SK-N-SH (cell line): ENCODE data around the gene ZNF628. TPM values are rescaled to one million over a fixed set of nuclear protein-coding genes. Genes with fewer than 3 reads are reported as not detected.

Experiments
- CTCF ChIA-PET: fragments of 300-600, 350-600 bp; formaldehyde crosslinking; extraction: SDS; loops from one replicate; lab custom pipeline; 2021; lab: Yijun Ruan, JAX
- POLR2A ChIA-PET: fragments of 350-600 bp; sonication (Branson Sonifier 250); formaldehyde crosslinking; extraction: SDS; loops from one replicate; lab custom pipeline; 2020; ENCODE audit warnings: antibody characterized with exemption, inconsistent platforms; lab: Yijun Ruan, JAX
- DNase-seq: peaks from one replicate; pipeline ENCODE4 v3.0.0; 2012
- H2AFZ ChIP-seq: fragments of 200-600 bp; sonication (generic); 2 replicates; pipeline ENCODE4 v1.8.1; 2016; ENCODE audit warnings: antibody characterized with exemption, mild to moderate bottlenecking, low read depth
- H3F3A ChIP-seq: fragments of 200-600 bp; sonication (generic); replicated peaks from 2 replicates; pipeline ENCODE3; 2016; ENCODE audit warnings: antibody characterized with exemption, mild to moderate bottlenecking; ENCODE audit not compliant: insufficient read depth
- H3K27ac ChIP-seq, 2 experiments: fragments of 200-500 bp in 1 of 2; fragments of 200-600 bp in 1 of 2; sonication (Bioruptor generic) in 1 of 2; sonication (generic), shearing (Covaris generic) in 1 of 2; 2 replicates each; pipeline versions ENCODE4 v1.5.1 to v1.6.1; 2014 to 2016; ENCODE audit warnings: low read depth in 2 of 2, inconsistent platforms in 1 of 2, low read length in 1 of 2, mild to moderate bottlenecking in 1 of 2, mixed read lengths in 1 of 2
- H3K27me3 ChIP-seq: fragments of 200-600 bp; sonication (generic), shearing (Covaris generic); 2 replicates; pipeline ENCODE4 v1.6.1; 2016; ENCODE audit warnings: mixed run types; ENCODE audit not compliant: insufficient read depth
- H3K36me3 ChIP-seq, 2 experiments: fragments of 200-500 bp in 1 of 2; fragments of 200-600 bp in 1 of 2; sonication (Bioruptor generic) in 1 of 2; sonication (generic) in 1 of 2; replicated peaks in 1 of 2; 2 replicates each; pipeline versions ENCODE3 to v1.5.1; 2014 to 2016; ENCODE audit warnings: low read length in 1 of 2, mild to moderate bottlenecking in 1 of 2; ENCODE audit not compliant: insufficient read depth in 2 of 2, control insufficient read depth in 1 of 2
- H3K4me1 ChIP-seq, 2 experiments: fragments of 200-500 bp in 1 of 2; fragments of 200-600 bp in 1 of 2; sonication (Bioruptor generic) in 1 of 2; sonication (generic), shearing (Covaris generic) in 1 of 2; 2 replicates each; pipeline versions ENCODE4 v1.5.1 to v1.6.1; 2014 to 2016; ENCODE audit warnings: low read depth in 1 of 2, low read length in 1 of 2, mixed run types in 1 of 2; ENCODE audit not compliant: insufficient read depth in 2 of 2, control insufficient read depth in 1 of 2
- H3K4me2 ChIP-seq: fragments of 200-600 bp; sonication (generic), shearing (Covaris generic); 2 replicates; pipeline ENCODE4 v1.6.1; 2017; ENCODE audit warnings: mixed run types
- H3K4me3 ChIP-seq, 2 experiments: fragments of 200-500 bp in 1 of 2; fragments of 200-600 bp in 1 of 2; sonication (Bioruptor generic) in 1 of 2; sonication (generic), shearing (Covaris generic) in 1 of 2; 2 replicates each; pipeline versions ENCODE4 v1.5.1 to v1.8.1; 2014 to 2016; ENCODE audit warnings: low read depth in 2 of 2, inconsistent platforms in 1 of 2, low read length in 1 of 2, mild to moderate bottlenecking in 1 of 2, mixed read lengths in 1 of 2, moderate library complexity in 1 of 2
- H3K79me2 ChIP-seq: fragments of 200-600 bp; sonication (generic); 2 replicates; pipeline ENCODE4 v1.8.1; 2017; ENCODE audit warnings: mild to moderate bottlenecking; ENCODE audit not compliant: insufficient read depth
- H3K9ac ChIP-seq: fragments of 200-600 bp; sonication (generic); 2 replicates; pipeline ENCODE4 v1.6.1; 2017; ENCODE audit warnings: mixed run types
- H3K9me2 ChIP-seq: fragments of 200-600 bp; sonication (generic); 2 replicates; pipeline ENCODE4 v1.6.1; 2017; ENCODE audit warnings: mixed run types
- H3K9me3 ChIP-seq: fragments of 200-600 bp; sonication (generic); 2 replicates; pipeline ENCODE4 v1.6.1; 2017; ENCODE audit warnings: mixed run types, mild to moderate bottlenecking, moderate library complexity
- H4K20me1 ChIP-seq: fragments of 200-600 bp; sonication (generic); 2 replicates; pipeline ENCODE4 v1.6.1; 2017; ENCODE audit warnings: mild to moderate bottlenecking, mixed run types; ENCODE audit not compliant: insufficient read depth
- ELF1 ChIP-seq: IDR thresholded peaks from 2 replicates; pipeline ENCODE4 v1.4.0; 2012
- EZH2phosphoT487 ChIP-seq: fragments of 200-600 bp; sonication (generic); IDR thresholded peaks from 2 replicates; pipeline ENCODE4 v1.6.1; 2017; ENCODE audit warnings: low read depth, mixed run types, mild to moderate bottlenecking, antibody characterized with exemption, moderate library complexity, borderline replicate concordance
- FOXJ3 ChIP-seq: sonication (generic); formaldehyde crosslinking; IDR thresholded peaks from 2 replicates; pipeline ENCODE4 v1.5.1; 2020; ENCODE audit warnings: mild to moderate bottlenecking, missing genetic modification reagents
- GABPA ChIP-seq: IDR thresholded peaks from 2 replicates; pipeline ENCODE4 v1.4.0; 2012; ENCODE audit warnings: low read depth, mild to moderate bottlenecking
- IRF3 ChIP-seq: fragments of 150-350 bp; IDR thresholded peaks from 2 replicates; pipeline ENCODE4 v1.6.1; 2016; ENCODE audit warnings: mild to moderate bottlenecking, low read depth, low read length
- MAX ChIP-seq: IDR thresholded peaks from 2 replicates; pipeline ENCODE4 v1.4.0; 2012; ENCODE audit warnings: low read depth
- MXI1 ChIP-seq: IDR thresholded peaks from 2 replicates; pipeline ENCODE4 v1.6.1; 2012; ENCODE audit warnings: mild to moderate bottlenecking, low read depth, low read length, improper control_type of control experiment
- NFIC ChIP-seq: IDR thresholded peaks from 2 replicates; pipeline ENCODE4 v1.4.0; 2012; ENCODE audit warnings: borderline replicate concordance
- PBX3 ChIP-seq: IDR thresholded peaks from 2 replicates; pipeline ENCODE4; 2012
- RAD21 ChIP-seq: IDR thresholded peaks from 2 replicates; pipeline ENCODE4 v1.6.1; 2012; ENCODE audit warnings: mild to moderate bottlenecking, low read length
- RCOR1 ChIP-seq: fragments of 150-350 bp; IDR thresholded peaks from 2 replicates; pipeline ENCODE4 v1.6.1; 2017; ENCODE audit warnings: antibody characterized with exemption, low read length
- RFX5 ChIP-seq: IDR thresholded peaks from 2 replicates; pipeline ENCODE4 v1.6.1; 2012; ENCODE audit warnings: mild to moderate bottlenecking, improper control_type of control experiment, low read length
- TCF12 ChIP-seq: IDR thresholded peaks from 2 replicates; pipeline ENCODE4 v1.4.0; 2012
- TEAD4 ChIP-seq: IDR thresholded peaks from 2 replicates; pipeline ENCODE4 v1.4.0; 2012; ENCODE audit warnings: mild to moderate bottlenecking, borderline replicate concordance; ENCODE audit not compliant: insufficient read depth
- USF1 ChIP-seq: IDR thresholded peaks from 2 replicates; pipeline ENCODE4 v1.4.0; 2012; ENCODE audit warnings: low read depth, borderline replicate concordance
- USF2 ChIP-seq: fragments of 150-350 bp; IDR thresholded peaks from 2 replicates; pipeline ENCODE4 v1.6.1; 2017; ENCODE audit warnings: antibody characterized with exemption, low read length, low read depth, borderline replicate concordance
- WGBS: methylation state at CpG from one replicate; pipeline ENCODE4 v1.1.6; 2017; ENCODE audit warnings: low lambda C conversion rate; 5-methylcytosine and 5-hydroxymethylcytosine counted together
- polyA plus RNA-seq, 3 experiments: library from polyadenylated mRNA; depleted of rRNA; stranded (reverse); fragments of >200 nt; gene quantifications; 2 replicates each; pipeline ENCODE4 v1.2.3, GENCODE V29; 2012
- TF ChIP-seq, protein P1 (sequence below): IDR thresholded peaks from 2 replicates; pipeline ENCODE4 v1.4.0; 2012; ENCODE audit warnings: low read depth, borderline replicate concordance
- TF ChIP-seq, protein P2 (sequence below): IDR thresholded peaks from 2 replicates; pipeline ENCODE4 v1.6.1; 2012; ENCODE audit warnings: mild to moderate bottlenecking, low read depth, low read length, moderate library complexity

ZNF628 gene
- polyA plus RNA-seq, 1 of the 3 experiments (the other 2 are of a cell fraction), result 1.6 TPM

DNA sequence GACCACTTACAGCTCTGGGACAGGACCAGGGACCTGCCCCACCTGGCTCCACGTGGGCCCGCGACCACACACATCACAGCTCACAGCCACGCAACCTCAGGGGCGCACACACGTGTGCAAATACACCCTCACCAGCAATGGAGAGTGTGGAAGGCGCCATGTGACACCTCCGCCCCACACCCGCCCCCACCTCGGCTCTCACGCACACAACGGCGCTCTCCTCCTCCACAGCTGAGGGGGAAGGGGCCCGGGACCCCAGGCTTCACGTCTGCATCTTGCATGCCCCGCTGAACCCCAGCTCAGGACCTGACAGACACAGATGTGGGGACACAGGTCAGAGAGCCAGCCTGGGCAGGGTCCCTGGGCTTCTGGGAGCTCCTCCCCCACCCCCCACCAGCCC, 26.9 kb upstream of the ZNF628 start:
- peaks cover 19% of the 10 kb centered on the region for H4K20me1 ChIP-seq
- no peaks in the 10 kb centered on the region for H3K9me2 ChIP-seq
- H3K4me2 ChIP-seq, result no peak overlapping the region
- H3K4me3 ChIP-seq, result no peak overlapping the region
- no peaks in the 10 kb centered on the region for H3K9me3 ChIP-seq
- H3K9ac ChIP-seq, result no peak overlapping the region
- ChIA-PET CTCF (interaction anchor here (0.7 to 1.3 kb wide), 5 partner anchors 11 to 55 kb away, joined by 3 to 8 read pairs (median 3); partner anchors contain the start of gene NAT14), POLR2A (interaction anchor here (0.6 kb wide), 1 partner anchor 42 kb away, joined by 3 read pairs; the partner anchor contains the start of gene UBE2S)
- H3K27ac ChIP-seq, result no peak overlapping the region
- 12% methylated on average over 5 of the region's 16 CpGs for WGBS
- DNase-seq, result no peak
- no peaks in the 10 kb centered on the region for H3K36me3 ChIP-seq
- TF ChIP-seq, protein P1, sequence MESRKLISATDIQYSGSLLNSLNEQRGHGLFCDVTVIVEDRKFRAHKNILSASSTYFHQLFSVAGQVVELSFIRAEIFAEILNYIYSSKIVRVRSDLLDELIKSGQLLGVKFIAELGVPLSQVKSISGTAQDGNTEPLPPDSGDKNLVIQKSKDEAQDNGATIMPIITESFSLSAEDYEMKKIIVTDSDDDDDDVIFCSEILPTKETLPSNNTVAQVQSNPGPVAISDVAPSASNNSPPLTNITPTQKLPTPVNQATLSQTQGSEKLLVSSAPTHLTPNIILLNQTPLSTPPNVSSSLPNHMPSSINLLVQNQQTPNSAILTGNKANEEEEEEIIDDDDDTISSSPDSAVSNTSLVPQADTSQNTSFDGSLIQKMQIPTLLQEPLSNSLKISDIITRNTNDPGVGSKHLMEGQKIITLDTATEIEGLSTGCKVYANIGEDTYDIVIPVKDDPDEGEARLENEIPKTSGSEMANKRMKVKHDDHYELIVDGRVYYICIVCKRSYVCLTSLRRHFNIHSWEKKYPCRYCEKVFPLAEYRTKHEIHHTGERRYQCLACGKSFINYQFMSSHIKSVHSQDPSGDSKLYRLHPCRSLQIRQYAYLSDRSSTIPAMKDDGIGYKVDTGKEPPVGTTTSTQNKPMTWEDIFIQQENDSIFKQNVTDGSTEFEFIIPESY, result no peak
- TF ChIP-seq MXI1, result no peak
- no peak for TF ChIP-seq GABPA
- TF ChIP-seq PBX3, result no peak
- TF ChIP-seq, protein P2, sequence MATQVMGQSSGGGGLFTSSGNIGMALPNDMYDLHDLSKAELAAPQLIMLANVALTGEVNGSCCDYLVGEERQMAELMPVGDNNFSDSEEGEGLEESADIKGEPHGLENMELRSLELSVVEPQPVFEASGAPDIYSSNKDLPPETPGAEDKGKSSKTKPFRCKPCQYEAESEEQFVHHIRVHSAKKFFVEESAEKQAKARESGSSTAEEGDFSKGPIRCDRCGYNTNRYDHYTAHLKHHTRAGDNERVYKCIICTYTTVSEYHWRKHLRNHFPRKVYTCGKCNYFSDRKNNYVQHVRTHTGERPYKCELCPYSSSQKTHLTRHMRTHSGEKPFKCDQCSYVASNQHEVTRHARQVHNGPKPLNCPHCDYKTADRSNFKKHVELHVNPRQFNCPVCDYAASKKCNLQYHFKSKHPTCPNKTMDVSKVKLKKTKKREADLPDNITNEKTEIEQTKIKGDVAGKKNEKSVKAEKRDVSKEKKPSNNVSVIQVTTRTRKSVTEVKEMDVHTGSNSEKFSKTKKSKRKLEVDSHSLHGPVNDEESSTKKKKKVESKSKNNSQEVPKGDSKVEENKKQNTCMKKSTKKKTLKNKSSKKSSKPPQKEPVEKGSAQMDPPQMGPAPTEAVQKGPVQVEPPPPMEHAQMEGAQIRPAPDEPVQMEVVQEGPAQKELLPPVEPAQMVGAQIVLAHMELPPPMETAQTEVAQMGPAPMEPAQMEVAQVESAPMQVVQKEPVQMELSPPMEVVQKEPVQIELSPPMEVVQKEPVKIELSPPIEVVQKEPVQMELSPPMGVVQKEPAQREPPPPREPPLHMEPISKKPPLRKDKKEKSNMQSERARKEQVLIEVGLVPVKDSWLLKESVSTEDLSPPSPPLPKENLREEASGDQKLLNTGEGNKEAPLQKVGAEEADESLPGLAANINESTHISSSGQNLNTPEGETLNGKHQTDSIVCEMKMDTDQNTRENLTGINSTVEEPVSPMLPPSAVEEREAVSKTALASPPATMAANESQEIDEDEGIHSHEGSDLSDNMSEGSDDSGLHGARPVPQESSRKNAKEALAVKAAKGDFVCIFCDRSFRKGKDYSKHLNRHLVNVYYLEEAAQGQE, result no peak
- no peak for TF ChIP-seq RFX5
- TF ChIP-seq MAX, result no peak
- no peak for TF ChIP-seq NFIC
- TF ChIP-seq ELF1, result no peak
- TF ChIP-seq RAD21, result no peak
- TF ChIP-seq RCOR1, result no peak
- no peak for TF ChIP-seq EZH2phosphoT487
- TF ChIP-seq IRF3, result no peak
- TF ChIP-seq TEAD4, result no peak
- TF ChIP-seq USF2, result no peak
- TF ChIP-seq TCF12, result no peak
- no peak for TF ChIP-seq FOXJ3 (CRISPR knock-in tag)
- no peak for TF ChIP-seq USF1
- TF ChIP-seq, all 33 proteins: peak for 0
- Histone ChIP-seq H3K79me2 (no peaks in the 10 kb centered on the region), H3K27me3 (peaks cover 34% of the 10 kb centered on the region), H2AFZ (no peak overlapping the region), H3F3A (peaks cover 21% of the 10 kb centered on the region), H3K4me1 (peaks cover 0 to 14% of the 10 kb centered on the region in 2 experiments; a peak in 2 of 4 replicates)
